Measurements from ENCODE around the gene PAK5.

The PAK5 gene

GRCh38 chr20:9627219-9627618, 211.7 kb downstream of the PAK5 start:
- no peak for DNase-seq (ENCODE audit: low read depth)
- no peak for TF ChIP-seq CTCF (conservative IDR thresholded peaks at IDR 0.05; ENCODE audit: control insufficient read depth, insufficient read depth, low read depth, low read length)
- no peak overlapping the region for H3K4me3 ChIP-seq (ENCODE audit: control insufficient read depth, low read depth, low read length)

GRCh38 chr20:9626357-9626756, 212.5 kb downstream of the PAK5 start:
- DNase-seq (ENCODE audit: low read depth) = no peak
- TF ChIP-seq CTCF (conservative IDR thresholded peaks at IDR 0.05; ENCODE audit: control insufficient read depth, insufficient read depth, low read depth, low read length) = no peak
- H3K4me3 ChIP-seq (ENCODE audit: control insufficient read depth, low read depth, low read length) = no peak overlapping the region

- peak; percentile 24 for TF ChIP-seq CTCF (conservative IDR thresholded peaks at IDR 0.05; ENCODE audit: control insufficient read depth, insufficient read depth, low read depth, low read length)
- DNase-seq (ENCODE audit: low read depth) = peak; percentile 35
- no peak overlapping the region for H3K4me3 ChIP-seq (ENCODE audit: control insufficient read depth, low read depth, low read length)
Observed at GRCh38 chr20:9617940-9618339, 220.9 kb downstream of the PAK5 start.

- DNase-seq (ENCODE audit: low read depth) = peak; percentile 60
- peak; percentile 81 for TF ChIP-seq CTCF (conservative IDR thresholded peaks at IDR 0.05; ENCODE audit: control insufficient read depth, insufficient read depth, low read depth, low read length)
Observed at GRCh38 chr20:9616833-9617461, 221.9 kb downstream of the PAK5 start.

GRCh38 chr20:9616455-9616805, 222.4 kb downstream of the PAK5 start:
- no peak for TF ChIP-seq CTCF (conservative IDR thresholded peaks at IDR 0.05; ENCODE audit: control insufficient read depth, insufficient read depth, low read depth, low read length)
- no peak overlapping the region for H3K4me3 ChIP-seq (ENCODE audit: control insufficient read depth, low read depth, low read length)
- DNase-seq (ENCODE audit: low read depth) = no peak

More at GRCh38 chr20:9616833-9617461, 221.9 kb downstream of the PAK5 start:
- H3K4me3 ChIP-seq (ENCODE audit: control insufficient read depth, low read depth, low read length) = no peak overlapping the region

- no peak for DNase-seq (ENCODE audit: low read depth)
- no peak for TF ChIP-seq CTCF (conservative IDR thresholded peaks at IDR 0.05; ENCODE audit: control insufficient read depth, insufficient read depth, low read depth, low read length)
- no peak overlapping the region for H3K4me3 ChIP-seq (ENCODE audit: control insufficient read depth, low read depth, low read length)
Observed at GRCh38 chr20:9615766-9616454, 223.0 kb downstream of the PAK5 start.

Data from fibroblast of mammary gland (primary cell).